Dendritic cell treated with granulocyte-macrophage colony-stimulating factor and Interleukin-4, amounts not matched to agents 40 ng/mL and 50 ng/mL, for 4 days (primary cell): Measurements from ENCODE around the gene MYO16.

Source experiments
- H3K27ac Mint-ChIP-seq: one replicate; pipeline ENCODE4 v1.8.0; 2022; ENCODE audit warnings: mild to moderate bottlenecking, mixed read lengths
- H3K27me3 Mint-ChIP-seq: one replicate; pipeline ENCODE4 v1.8.0; 2022; ENCODE audit warnings: mild to moderate bottlenecking, mixed read lengths
- H3K36me3 Mint-ChIP-seq: one replicate; pipeline ENCODE4 v1.8.0; 2022; ENCODE audit warnings: low read depth, mixed read lengths
- H3K4me1 Mint-ChIP-seq: one replicate; pipeline ENCODE4 v1.8.0; 2022; ENCODE audit warnings: low read depth, mixed read lengths
- H3K4me3 Mint-ChIP-seq: one replicate; pipeline ENCODE4 v1.8.0; 2022; ENCODE audit warnings: mild to moderate bottlenecking, moderate library complexity, mixed read lengths
- H3K9me3 Mint-ChIP-seq: one replicate; pipeline ENCODE4 v1.8.0; 2022; ENCODE audit warnings: mixed read lengths
- intact Hi-C: fragments of 100-400 bp; cut with micrococcal nuclease; formaldehyde crosslinking; loops from one replicate; pipeline ENCODE4 v1.15.0; 2022

The MYO16 gene

DNA sequence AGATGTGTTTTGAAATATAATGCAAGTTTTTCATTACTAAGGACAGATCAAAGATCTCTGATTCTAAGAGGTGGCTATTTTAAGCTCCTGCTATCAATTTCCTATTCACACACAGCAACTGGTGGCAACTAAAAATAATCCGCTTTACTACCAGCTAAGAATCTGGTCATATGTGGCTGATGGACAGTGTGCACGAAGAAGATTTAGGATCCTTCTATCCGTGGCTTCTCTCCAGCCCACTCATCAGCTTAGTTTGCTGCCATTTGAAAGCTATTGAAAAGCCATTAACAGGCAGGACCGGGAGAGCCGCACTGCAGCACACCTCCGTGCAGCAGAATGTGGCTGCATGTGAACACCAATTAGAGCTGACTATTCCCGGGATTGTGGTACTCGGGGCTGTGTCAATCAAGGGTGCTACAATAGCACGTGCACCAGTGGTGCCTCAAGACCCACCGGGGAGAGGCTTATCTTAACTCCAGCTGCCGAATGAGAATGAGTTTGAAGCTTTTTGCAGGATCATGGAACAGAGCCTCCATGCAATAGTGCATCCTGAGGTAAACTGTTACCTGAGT lies at the start of gene MYO16:
Gene MYO16, plus strand, starts transcription at position 431 of the 572 bp plus-strand sequence. CDS start 234 bp downstream, outside the sequence.
- Mint-ChIP-seq H3K4me1 (no peaks in the 10 kb centered on the region), H3K4me3 (no peak within 1 kb of the TSS), H3K36me3 (no peaks in the 10 kb centered on the region), H3K27me3 (no peaks in the 10 kb centered on the region), H3K9me3 (no peaks in the 10 kb centered on the region), H3K27ac (no peak within 1 kb of the TSS)
- intact Hi-C loops, result loop anchor here (2.0 kb wide), 1 partner anchor 50 kb away; no protein-coding TSS in a partner anchor

DNA sequence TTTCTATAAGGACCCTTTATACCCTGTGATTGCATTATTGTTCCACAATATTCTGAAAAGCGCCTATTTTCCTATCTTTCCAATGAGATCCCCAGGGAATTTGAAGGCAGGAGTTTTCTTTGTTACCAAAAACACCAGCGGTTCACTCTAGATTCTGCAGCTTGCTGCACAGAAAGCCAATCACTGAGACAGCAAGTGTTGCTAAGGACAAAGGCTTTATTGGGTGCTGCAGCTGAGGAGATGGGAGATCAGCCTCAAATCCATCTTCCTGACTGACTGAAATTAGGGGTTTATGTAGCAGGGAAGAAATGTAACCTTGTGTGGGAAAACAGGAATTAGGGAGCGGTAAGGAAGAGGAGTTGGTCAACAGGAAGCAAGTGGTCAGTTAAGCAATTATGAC lies 42.6 kb upstream of the MYO16 start:
- no peaks in the 10 kb centered on the region for H3K4me1 Mint-ChIP-seq
- H3K4me3 Mint-ChIP-seq, result no peak overlapping the region
- peaks cover 13% of the 10 kb centered on the region for H3K9me3 Mint-ChIP-seq
- no peaks in the 10 kb centered on the region for H3K36me3 Mint-ChIP-seq
- intact Hi-C loops, result no loop called here
- no peaks in the 10 kb centered on the region for H3K27me3 Mint-ChIP-seq
- H3K27ac Mint-ChIP-seq, result no peak overlapping the region

DNA sequence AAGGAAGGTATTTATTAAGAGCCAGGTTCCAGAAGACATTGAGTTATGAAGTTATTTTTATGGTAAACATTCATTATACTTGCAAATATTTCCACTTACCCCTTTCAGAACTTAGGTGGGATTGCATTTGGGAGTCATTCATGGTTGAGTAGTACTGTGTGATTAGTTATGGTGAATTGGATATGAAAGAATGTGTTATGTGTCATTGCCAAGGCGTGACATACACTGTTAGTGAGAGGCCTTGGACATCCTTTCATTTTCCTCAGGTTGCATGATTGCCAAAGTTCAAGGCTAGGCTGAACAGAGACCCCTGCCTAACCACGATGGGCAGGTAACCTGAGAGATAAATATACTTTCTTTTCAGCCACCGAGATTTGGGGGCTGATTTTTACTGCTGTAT lies 40.9 kb upstream of the MYO16 start:
- Mint-ChIP-seq H3K36me3 (no peaks in the 10 kb centered on the region), H3K27me3 (no peaks in the 10 kb centered on the region), H3K4me3 (no peak overlapping the region), H3K4me1 (no peaks in the 10 kb centered on the region), H3K27ac (no peak overlapping the region), H3K9me3 (peaks cover 13% of the 10 kb centered on the region)
- intact Hi-C loops, result no loop called here

DNA sequence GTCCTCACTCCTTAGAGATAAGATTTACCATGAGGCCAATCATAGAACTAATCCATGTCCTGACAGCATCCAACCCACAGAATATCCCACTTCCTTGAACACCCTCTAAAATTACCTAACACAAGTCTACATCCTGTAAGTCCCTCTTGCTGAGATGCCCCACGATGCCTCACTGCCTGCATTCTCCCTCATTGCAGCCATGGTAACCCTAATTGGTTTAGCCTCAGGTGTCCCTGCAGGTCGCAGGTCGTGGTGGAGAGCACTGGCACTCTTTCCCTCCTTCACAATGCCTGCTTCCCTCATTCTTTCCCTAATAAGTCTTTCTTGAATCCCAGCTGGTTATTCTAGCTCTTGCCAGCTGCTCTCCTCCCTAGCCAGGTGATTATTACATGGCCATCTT lies 35.3 kb upstream of the MYO16 start:
- no peaks in the 10 kb centered on the region for H3K9me3 Mint-ChIP-seq
- H3K36me3 Mint-ChIP-seq, result no peaks in the 10 kb centered on the region
- H3K4me1 Mint-ChIP-seq, result no peaks in the 10 kb centered on the region
- H3K4me3 Mint-ChIP-seq, result no peak overlapping the region
- intact Hi-C loops, result no loop called here
- no peaks in the 10 kb centered on the region for H3K27me3 Mint-ChIP-seq
- no peak overlapping the region for H3K27ac Mint-ChIP-seq

DNA sequence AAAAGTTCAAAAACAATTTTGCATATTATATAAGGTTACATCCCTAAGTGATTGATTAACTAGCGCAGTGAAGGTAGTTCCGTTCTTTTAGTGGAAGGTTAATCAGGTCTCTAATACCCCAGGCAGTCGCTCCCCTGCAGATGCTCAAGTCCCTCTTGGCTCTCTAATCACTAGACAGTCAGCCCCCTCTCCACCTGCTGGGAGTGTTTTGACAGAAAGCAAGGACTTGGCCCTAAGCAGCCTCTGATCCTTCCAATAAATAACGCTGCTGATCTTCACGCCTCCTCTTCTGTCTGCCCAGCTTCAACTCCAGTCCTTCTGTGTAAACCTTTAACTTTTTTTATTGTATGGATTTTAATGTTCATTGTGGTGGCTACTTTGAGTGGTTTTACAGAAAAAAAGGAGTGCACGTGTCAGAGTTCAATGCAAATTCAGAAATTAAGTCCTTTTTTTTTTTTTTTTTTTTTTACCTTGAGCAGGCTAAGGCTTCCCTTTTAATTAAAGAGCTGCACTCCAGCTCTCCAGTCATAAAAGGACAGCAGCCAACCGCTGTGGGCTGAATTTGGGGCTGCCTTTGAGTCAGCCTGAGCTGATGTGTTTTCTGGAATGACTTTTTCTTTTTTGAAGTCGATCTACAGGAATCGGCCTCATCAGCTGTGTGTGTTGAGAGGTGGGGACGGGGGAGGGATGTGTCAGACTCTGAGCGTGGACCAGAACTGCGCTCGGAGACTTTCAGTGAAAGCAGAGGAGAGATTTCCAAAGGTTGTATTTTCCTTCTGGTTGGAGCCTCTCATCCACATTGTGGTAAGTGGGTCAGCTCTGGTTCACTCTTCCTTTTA lies 33.8 kb upstream of the MYO16 start:
- Mint-ChIP-seq H3K27ac (no peak overlapping the region), H3K36me3 (no peaks in the 10 kb centered on the region), H3K4me3 (no peak overlapping the region), H3K27me3 (no peaks in the 10 kb centered on the region), H3K9me3 (no peaks in the 10 kb centered on the region), H3K4me1 (no peaks in the 10 kb centered on the region)
- intact Hi-C loops, result no loop called here

DNA sequence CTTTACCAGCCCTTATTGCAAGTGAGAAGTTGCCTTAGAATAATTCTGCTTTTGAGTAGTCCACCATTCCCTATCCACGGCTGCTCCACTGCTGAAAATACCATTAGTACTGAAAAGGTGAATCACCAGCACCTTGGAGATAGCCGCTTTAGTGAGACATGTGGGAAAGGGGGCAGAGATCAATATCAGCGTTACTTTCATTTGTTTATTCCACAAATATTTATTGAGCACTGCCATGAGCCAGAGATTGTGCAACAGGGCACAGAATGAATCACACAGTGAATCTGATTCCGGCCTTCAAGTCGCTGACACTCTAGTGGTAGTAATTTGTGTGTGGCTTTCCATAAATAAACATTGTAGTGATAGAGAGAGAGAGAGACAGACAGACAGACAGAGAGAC lies 31.5 kb upstream of the MYO16 start:
- no peak overlapping the region for H3K27ac Mint-ChIP-seq
- intact Hi-C loops, result no loop called here
- no peaks in the 10 kb centered on the region for H3K4me1 Mint-ChIP-seq
- H3K9me3 Mint-ChIP-seq, result peaks cover 12% of the 10 kb centered on the region
- H3K4me3 Mint-ChIP-seq, result no peak overlapping the region
- H3K36me3 Mint-ChIP-seq, result no peaks in the 10 kb centered on the region
- no peaks in the 10 kb centered on the region for H3K27me3 Mint-ChIP-seq

DNA sequence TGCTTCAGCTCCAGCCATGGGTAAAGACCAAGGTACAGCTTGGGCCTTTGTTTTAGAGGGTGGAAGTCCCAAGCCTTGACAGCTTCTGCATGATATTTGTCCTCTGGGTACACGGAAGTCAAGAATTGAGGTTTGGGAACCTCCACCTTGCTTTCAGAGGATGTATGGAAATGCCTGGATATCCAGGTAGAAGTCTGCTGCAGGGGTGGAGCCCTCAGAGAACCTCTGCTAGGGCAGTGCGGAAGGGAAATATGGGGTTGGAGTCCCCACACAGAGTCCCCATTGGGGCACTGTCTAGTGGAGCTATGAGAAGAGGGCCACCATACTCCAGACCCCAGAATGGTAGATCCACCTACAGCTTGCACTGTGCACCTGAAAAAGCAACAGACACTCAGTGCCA lies 23.0 kb upstream of the MYO16 start:
- Mint-ChIP-seq H3K27ac (no peak overlapping the region), H3K9me3 (peaks cover 49% of the 10 kb centered on the region), H3K36me3 (no peaks in the 10 kb centered on the region), H3K4me1 (no peaks in the 10 kb centered on the region), H3K27me3 (no peaks in the 10 kb centered on the region), H3K4me3 (no peak overlapping the region)
- intact Hi-C loops, result no loop called here

DNA sequence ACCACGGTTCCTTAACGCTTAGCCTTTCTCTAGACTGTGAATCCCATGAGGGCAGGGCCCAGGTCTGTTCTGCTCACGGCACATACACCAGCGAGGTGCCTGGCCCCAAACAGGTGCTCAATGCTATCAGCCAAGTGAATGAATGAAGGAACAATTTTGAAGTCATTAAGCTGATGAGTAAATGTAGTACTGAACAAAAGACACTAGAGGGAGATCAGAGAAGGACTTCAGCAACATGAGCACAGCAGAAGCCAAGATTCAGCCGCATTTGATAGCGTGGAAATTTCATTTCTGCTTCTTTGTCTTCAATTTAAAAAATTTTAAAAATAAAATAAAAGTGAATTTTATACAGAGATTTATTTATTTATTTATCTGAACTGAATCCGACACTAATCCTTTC lies 20.1 kb upstream of the MYO16 start:
- H3K27me3 Mint-ChIP-seq, result no peaks in the 10 kb centered on the region
- no peak overlapping the region for H3K4me3 Mint-ChIP-seq
- H3K36me3 Mint-ChIP-seq, result no peaks in the 10 kb centered on the region
- no peak overlapping the region for H3K27ac Mint-ChIP-seq
- H3K9me3 Mint-ChIP-seq, result peaks cover 35% of the 10 kb centered on the region
- no peaks in the 10 kb centered on the region for H3K4me1 Mint-ChIP-seq
- intact Hi-C loops, result no loop called here

DNA sequence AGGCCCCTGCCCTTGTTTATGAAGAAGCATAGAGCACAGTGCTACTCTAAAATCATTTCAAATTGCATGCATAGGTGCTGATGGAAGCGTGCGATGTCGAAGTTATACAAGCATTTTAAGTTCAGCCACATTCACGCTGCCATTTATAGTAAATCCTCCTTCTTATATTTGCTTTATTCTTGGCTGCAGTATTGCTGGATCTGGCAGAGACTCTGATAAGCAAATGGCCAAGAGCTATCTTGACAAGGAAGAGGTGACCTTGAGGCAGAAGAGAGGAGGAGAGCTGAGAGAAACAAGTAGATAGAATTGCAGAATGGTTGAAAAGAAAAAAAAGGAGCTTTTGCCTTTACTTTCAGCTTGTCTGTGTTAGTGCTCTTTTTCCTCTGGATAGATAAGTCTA lies 18.9 kb upstream of the MYO16 start:
- peaks cover 27% of the 10 kb centered on the region for H3K9me3 Mint-ChIP-seq
- H3K4me3 Mint-ChIP-seq, result no peak overlapping the region
- H3K27me3 Mint-ChIP-seq, result no peaks in the 10 kb centered on the region
- intact Hi-C loops, result no loop called here
- no peaks in the 10 kb centered on the region for H3K4me1 Mint-ChIP-seq
- H3K36me3 Mint-ChIP-seq, result no peaks in the 10 kb centered on the region
- no peak overlapping the region for H3K27ac Mint-ChIP-seq

DNA sequence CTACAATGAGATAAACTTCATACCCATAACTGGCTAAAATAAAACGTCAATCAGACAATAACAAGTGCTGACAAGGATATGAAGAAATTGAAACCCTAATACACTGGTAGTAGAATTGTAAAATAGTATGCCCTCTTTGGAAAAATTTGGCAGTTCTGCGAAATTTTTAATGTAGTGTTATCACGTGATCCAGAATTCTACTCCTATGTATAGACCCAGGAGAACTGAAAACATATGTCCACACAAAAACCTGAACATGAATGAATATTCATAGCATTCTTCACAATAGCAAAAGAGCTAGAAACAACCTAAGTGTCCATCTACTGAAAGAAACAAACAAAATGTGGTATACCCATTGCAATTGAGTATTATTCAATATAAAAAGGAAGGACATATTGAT lies 14.2 kb upstream of the MYO16 start:
- no peaks in the 10 kb centered on the region for H3K36me3 Mint-ChIP-seq

DNA sequence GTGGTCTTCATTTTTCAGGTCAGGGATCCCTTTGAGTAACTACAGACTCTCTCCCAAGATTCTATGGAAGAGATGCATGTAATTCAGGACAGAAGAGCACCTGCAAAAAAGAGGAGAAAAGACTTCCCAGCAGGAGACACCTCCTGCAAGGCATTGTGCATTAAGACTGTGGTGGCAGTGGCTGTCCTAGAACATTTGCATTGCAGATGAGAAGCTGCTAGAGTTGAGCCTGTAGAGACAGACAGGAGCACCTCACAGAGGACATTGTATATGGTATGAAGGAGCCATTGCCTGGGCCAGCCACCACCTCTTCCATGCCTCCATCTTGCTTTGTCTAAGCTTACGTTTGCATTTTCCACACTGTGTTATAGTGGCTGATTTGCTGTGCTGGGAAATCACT lies 11.2 kb upstream of the MYO16 start:
- Mint-ChIP-seq H3K4me3 (no peak overlapping the region), H3K27me3 (no peaks in the 10 kb centered on the region), H3K4me1 (no peaks in the 10 kb centered on the region), H3K27ac (no peak overlapping the region), H3K36me3 (no peaks in the 10 kb centered on the region), H3K9me3 (peaks cover 9% of the 10 kb centered on the region)
- intact Hi-C loops, result no loop called here

More for the DNA sequence above, 14.2 kb upstream of the MYO16 start:
- Mint-ChIP-seq H3K4me3 (no peak overlapping the region), H3K27ac (no peak overlapping the region), H3K9me3 (no peaks in the 10 kb centered on the region), H3K27me3 (no peaks in the 10 kb centered on the region), H3K4me1 (no peaks in the 10 kb centered on the region)
- intact Hi-C loops, result no loop called here

DNA sequence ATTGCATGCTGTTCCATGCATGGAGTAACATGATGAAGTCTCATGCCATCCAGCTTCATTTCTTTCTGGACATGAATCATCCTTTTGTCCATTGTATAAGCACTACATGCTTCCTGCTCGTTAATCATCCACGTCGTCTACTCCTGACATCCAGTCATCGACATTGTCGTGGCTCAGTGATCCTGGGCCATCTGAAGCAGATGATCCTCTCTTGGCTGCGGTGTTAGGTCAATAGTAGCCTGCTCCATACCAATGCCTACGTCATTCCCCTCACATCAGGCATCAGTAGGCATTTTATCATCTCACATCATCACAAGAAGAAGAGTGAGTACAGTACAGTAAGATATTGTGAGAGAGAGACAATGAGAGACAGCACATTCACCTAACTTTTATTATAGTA lies 7.9 kb upstream of the MYO16 start:
- Mint-ChIP-seq H3K27me3 (no peaks in the 10 kb centered on the region), H3K27ac (no peak overlapping the region), H3K9me3 (peaks cover 9% of the 10 kb centered on the region), H3K4me1 (no peaks in the 10 kb centered on the region), H3K36me3 (no peaks in the 10 kb centered on the region), H3K4me3 (no peak overlapping the region)
- intact Hi-C loops, result no loop called here

DNA sequence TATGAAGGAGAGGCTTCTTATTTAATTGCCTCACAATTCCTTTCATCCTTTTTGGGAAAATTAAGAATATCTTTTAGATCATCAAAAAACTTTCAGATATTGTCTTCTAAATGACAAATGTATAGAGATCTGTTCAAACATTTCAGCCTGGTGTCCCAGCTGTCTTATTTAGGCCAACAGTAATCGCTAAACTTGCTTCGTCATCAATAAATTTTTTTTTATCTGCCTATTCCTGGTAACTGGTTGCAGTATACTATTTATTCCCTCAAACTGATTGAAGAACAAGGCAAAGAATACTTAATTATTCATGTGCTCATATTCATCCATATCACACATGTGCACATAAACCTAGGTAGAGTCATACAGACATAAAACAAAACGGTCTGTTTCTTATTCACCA lies 5.3 kb upstream of the MYO16 start:
- intact Hi-C loops, result no loop called here
- peaks cover 9% of the 10 kb centered on the region for H3K9me3 Mint-ChIP-seq

DNA sequence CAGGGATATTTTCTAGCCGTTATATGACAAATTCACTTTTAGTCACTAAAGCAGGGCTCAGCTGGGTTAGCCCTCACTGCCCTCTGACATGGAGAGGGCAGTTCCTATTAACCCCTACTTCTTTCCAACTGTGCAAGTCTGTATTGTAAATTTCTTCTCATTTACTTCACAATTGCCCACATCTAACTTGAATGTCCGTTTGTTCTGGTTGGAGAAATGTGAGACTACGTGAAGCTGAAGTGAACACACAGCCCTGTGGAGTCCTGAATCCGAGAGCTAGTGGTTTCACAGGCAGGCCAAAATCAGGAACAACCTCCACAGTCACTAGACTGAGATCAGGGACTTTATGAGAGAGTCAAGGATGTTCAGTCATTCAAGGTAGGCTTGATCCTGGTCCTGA lies 4.4 kb upstream of the MYO16 start:
- H3K9me3 Mint-ChIP-seq, result peaks cover 9% of the 10 kb centered on the region
- H3K4me3 Mint-ChIP-seq, result no peak overlapping the region
- no peak overlapping the region for H3K27ac Mint-ChIP-seq
- no peaks in the 10 kb centered on the region for H3K4me1 Mint-ChIP-seq
- H3K36me3 Mint-ChIP-seq, result no peaks in the 10 kb centered on the region
- no peaks in the 10 kb centered on the region for H3K27me3 Mint-ChIP-seq
- intact Hi-C loops, result no loop called here

More for the DNA sequence above, 5.3 kb upstream of the MYO16 start:
- Mint-ChIP-seq H3K4me1 (no peaks in the 10 kb centered on the region), H3K4me3 (no peak overlapping the region), H3K27ac (no peak overlapping the region), H3K27me3 (no peaks in the 10 kb centered on the region), H3K36me3 (no peaks in the 10 kb centered on the region)

DNA sequence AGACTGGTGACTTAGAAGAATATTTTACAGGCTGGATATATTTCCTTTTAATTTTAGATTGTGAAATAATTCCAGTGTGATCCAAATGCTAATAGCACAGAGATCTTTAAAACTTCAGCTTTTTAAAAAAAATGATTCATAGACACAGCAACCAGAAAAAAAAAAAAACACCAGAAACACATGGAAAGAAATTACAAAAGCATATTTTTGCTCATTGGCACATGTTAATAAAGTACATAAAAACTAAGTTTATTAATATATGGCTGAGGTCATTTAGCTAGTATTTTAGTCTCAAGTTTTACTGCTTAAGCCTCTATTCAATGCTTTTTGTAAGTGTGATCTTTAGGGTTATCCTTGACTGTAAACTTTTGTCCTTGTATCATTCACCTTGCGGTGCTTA lies 577 bp downstream of the MYO16 start:
- Mint-ChIP-seq H3K27ac (no peak overlapping the region), H3K36me3 (no peaks in the 10 kb centered on the region), H3K4me1 (no peaks in the 10 kb centered on the region), H3K27me3 (no peaks in the 10 kb centered on the region), H3K9me3 (no peaks in the 10 kb centered on the region), H3K4me3 (no peak overlapping the region)
- intact Hi-C loops, result loop anchor here (2.0 kb wide), 1 partner anchor 51 kb away; no protein-coding TSS in a partner anchor
